Epithelial cell of esophagus (primary cell): ENCODE results near the gene WDSUB1.

Experiments used
- DNase-seq: peaks from one replicate; pipeline ENCODE4 v3.0.0; 2010; ENCODE audit warnings: low read depth
- H3K4me3 ChIP-seq: 2 replicates; pipeline ENCODE4 v1.5.1; 2011; ENCODE audit warnings: mild to moderate bottlenecking, low read length, control low read depth
- TF ChIP-seq, protein P1 (sequence below): IDR thresholded peaks from 2 replicates; pipeline ENCODE4 v1.5.1; 2011; ENCODE audit warnings: low read depth, mild to moderate bottlenecking, low read length, control low read depth, inconsistent platforms; ENCODE audit not compliant: insufficient read depth; ENCODE audit errors: missing control alignments

Gene WDSUB1

DNA sequence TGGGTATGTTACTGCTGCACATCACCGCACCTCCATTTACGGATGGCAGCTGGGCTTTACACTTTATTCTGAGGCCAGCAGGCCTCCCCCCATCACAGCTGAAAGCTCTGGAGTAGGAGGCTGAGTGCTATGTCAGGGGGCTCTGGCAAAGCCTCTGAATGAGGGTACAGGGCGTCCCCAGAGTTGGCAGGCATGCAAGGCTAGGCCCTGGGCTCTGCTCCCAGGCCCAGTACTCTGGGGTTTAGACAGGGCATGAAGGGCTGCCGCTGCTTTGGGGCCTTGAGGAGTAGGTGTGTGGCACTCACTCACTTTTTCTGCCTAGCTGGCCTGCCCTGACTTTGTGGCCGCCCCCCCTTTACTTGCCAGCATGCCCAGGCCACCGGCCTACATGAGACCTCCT is 90.8 kb downstream of the WDSUB1 start:
- TF ChIP-seq, protein P1, sequence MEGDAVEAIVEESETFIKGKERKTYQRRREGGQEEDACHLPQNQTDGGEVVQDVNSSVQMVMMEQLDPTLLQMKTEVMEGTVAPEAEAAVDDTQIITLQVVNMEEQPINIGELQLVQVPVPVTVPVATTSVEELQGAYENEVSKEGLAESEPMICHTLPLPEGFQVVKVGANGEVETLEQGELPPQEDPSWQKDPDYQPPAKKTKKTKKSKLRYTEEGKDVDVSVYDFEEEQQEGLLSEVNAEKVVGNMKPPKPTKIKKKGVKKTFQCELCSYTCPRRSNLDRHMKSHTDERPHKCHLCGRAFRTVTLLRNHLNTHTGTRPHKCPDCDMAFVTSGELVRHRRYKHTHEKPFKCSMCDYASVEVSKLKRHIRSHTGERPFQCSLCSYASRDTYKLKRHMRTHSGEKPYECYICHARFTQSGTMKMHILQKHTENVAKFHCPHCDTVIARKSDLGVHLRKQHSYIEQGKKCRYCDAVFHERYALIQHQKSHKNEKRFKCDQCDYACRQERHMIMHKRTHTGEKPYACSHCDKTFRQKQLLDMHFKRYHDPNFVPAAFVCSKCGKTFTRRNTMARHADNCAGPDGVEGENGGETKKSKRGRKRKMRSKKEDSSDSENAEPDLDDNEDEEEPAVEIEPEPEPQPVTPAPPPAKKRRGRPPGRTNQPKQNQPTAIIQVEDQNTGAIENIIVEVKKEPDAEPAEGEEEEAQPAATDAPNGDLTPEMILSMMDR: no peak
- DNase-seq: no peak
- no peak overlapping the region for H3K4me3 ChIP-seq

DNA sequence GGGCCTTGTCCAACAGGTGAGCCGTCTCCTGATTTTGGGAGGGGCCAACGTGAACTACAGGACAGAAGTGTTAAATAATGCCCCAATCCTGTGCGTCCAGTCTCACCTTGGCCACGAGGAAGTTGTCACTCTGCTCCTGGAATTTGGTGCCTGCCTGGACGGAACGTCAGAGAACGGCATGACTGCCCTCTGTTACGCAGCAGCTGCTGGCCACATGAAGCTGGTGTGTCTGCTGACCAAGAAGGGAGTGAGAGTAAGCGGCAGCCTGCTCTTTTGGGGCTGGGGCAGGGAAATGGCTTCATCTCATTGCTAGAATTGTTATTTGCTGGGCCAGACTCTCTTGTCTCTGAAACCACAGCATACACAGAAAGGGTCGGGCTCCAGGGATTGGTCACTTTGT is 92.3 kb downstream of the WDSUB1 start:
- TF ChIP-seq, protein P1: no peak
- no peak overlapping the region for H3K4me3 ChIP-seq
- DNase-seq: no peak

DNA sequence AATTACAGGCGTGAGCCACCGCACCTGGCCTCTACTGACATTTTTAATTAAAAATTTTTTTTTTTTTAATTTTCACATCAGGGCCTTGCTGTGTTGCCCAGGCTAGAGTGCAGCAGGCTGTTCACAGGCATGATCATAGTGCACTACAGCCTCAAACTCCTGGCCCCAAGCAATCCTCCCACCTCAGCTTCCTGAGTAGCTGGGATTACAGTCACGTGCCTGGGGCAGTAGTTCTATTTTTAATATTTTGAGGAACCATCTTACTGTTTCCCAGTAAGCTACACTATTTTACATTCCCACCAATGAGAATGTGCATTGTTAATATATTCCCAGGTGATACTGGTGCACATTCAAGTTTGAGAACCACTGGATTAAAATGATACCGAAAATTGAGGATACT is 92.7 kb downstream of the WDSUB1 start:
- TF ChIP-seq, protein P1: no peak
- no peak overlapping the region for H3K4me3 ChIP-seq
- DNase-seq: no peak

DNA sequence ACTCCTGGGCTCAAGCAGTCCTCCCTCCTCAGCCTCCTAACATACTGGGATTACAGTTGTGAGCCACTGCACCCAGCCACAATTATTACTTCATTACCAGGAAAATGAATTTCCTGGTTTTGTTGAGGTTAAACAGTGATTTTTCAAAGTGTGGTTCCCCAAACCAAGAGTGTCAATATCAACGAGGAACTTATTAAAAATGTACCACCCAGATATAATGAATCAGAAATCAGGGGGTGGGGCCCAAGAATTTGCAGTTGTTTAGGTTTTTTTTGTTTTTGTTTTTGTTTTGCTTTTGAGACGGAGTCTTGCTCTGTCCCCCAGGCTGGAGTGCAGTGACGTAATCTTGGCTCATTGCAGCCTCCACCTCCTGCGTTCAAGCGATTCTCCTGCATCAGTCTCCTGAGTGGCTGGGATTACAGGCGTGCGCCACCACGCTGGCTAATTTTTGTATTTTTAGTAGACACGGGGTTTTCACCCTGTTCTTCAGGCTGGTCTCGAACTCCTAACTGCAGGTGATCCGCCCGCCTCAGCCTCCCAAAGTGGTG is 94.1 kb downstream of the WDSUB1 start:
- DNase-seq: no peak
- H3K4me3 ChIP-seq: no peak overlapping the region
- TF ChIP-seq, protein P1: no peak

DNA sequence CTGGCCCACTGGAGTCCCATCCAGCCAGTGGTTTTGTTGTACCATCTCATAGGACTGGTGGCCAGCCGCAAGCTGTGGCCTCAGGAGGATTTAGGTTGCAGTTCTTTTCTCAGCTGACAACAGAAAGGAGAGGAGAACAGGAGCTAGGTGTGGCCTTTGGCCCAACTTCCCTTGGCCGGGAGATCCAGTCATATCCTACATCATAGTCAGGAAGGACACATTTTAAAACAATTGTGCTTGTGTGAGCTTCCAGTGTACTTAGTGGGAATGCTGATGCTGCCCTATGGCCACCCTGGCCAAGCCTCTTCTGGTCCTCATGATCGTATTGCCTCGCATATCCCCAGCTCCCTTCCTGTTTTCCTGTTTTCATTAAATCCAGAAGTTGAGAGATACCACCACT is 98.1 kb downstream of the WDSUB1 start:
- TF ChIP-seq, protein P1: no peak
- DNase-seq: no peak
- no peak overlapping the region for H3K4me3 ChIP-seq

DNA sequence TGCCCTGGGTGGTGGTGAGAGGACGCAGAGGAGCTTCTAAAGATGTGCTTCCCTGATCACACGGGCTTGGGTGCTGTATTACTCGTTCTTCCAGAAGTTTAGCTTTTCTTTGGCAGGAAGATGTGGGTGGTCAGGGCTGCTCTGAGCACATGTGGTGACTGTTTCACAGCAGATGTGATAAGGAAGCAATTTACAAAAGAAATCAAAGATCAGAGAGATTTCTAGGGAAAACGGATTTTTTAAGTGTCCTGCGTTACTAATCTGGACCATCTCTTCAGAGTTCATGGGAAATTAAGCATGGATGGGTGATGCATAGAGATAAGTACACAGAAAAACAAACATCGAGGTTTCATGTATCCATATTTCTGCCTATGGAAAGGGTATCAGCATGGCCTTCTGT is 99.4 kb downstream of the WDSUB1 start:
- no peak overlapping the region for H3K4me3 ChIP-seq
- DNase-seq: peak; percentile 18
- TF ChIP-seq, protein P1: no peak

DNA sequence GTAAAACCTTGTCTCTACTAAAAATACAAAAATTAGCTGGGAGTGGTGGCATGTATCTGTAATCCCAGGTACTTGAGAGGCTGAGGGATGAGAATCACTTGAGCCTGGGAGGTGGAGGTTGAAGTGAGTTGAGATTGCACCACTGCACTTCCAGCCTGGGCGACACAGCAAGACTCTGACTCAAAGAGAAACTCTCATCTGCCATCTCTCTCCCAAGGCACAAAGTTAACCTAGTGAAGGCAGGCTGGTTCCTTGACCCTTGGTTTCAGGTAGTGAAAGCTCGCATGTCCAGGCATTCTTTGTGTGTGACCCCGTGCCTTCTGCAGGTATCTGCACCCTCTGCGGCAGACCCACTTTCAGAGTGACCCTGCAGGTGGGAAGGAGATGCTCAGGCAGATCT is 100.0 kb downstream of the WDSUB1 start:
- no peak for DNase-seq
- TF ChIP-seq, protein P1: no peak

More for the DNA sequence above, 100.0 kb downstream of the WDSUB1 start:
- no peak overlapping the region for H3K4me3 ChIP-seq
